Measurements from ENCODE around the gene NOS1.

DNA sequence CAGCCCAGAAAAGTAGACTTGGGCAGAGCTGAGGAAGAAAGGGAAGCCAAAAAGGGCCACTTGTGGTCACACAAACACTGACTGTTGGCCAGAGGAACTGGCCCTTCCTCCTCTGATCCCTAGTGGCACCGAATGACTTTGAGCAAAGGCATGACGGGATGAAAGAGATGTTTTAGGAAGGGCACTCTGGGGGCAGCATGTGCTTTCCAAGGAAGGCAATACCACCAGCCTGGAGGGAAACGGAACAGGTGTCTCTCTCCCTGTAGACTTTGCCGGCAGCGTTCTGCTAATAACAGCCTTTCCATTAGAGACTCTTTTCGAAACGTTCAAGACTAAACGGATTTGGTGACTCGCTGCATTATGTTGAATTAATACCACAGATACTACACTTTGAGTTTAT is 158.9 kb downstream of the NOS1 start:
- TF ChIP-seq CTCF (IDR thresholded peaks at IDR 0.05) (no peak), POLR2A (IDR thresholded peaks at IDR 0.05) (no peak), POLR2AphosphoS5 (IDR thresholded peaks at IDR 0.05) (no peak)
